ENCODE measurements around the gene COG7. TPM values are rescaled to one million over a fixed set of nuclear protein-coding genes. Genes with fewer than 3 reads are reported as not detected.

Gene COG7
- total RNA-seq, 1 donor from 2014 or later: 7.1 TPM

GRCh38 chr16:23416816-23417215, 36.2 kb downstream of the COG7 start:
- FAIRE-seq (no peak), DNase-seq (ENCODE audit: low read depth) (no peak)
- Histone ChIP-seq H3K4me3 (ENCODE audit: low read depth, low read length) (no peak overlapping the region), H3K27me3 (ENCODE audit: control insufficient read depth, insufficient read depth, low read length) (no peaks in the 10 kb centered on the region), H3K36me3 (ENCODE audit: control insufficient read depth, insufficient read depth, low read length) (peaks cover 3% of the 10 kb centered on the region)
- TF ChIP-seq CTCF (IDR thresholded peaks at IDR 0.05; ENCODE audit: insufficient read depth, low read length, severe bottlenecking): no peak

GRCh38 chr16:23414731-23415130, 38.3 kb downstream of the COG7 start:
- no peak for TF ChIP-seq CTCF (IDR thresholded peaks at IDR 0.05; ENCODE audit: insufficient read depth, low read length, severe bottlenecking)
- no peaks in the 10 kb centered on the region for H3K27me3 ChIP-seq (ENCODE audit: control insufficient read depth, insufficient read depth, low read length)
- no peak for FAIRE-seq
- H3K4me3 ChIP-seq (ENCODE audit: low read depth, low read length): no peak overlapping the region
- no peak for DNase-seq (ENCODE audit: low read depth)
- peaks cover 4% of the 10 kb centered on the region for H3K36me3 ChIP-seq (ENCODE audit: control insufficient read depth, insufficient read depth, low read length)

DNA sequence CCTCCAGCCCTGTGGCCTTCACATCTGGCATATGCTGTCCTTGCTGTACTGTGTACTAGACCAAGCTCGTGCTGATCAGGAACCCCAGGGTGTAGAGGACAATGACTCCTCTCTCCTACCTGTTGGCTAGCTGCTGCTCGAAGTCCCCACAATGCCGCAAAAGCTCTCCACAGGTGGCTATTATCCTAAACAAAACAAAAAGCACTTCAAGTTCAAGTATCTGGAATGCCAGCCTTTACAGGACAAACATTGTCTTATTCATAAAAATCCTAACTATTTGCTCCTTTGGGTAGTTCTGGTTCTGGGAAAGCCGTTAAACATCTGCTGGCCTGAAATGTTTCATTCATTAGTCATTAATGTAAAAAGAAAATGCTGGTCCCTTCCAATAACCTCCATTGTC, 42.8 kb downstream of the COG7 start:
- TF ChIP-seq CTCF (IDR thresholded peaks at IDR 0.05; ENCODE audit: insufficient read depth, low read length, severe bottlenecking): no peak
- H3K27me3 ChIP-seq (ENCODE audit: control insufficient read depth, insufficient read depth, low read length): no peaks in the 10 kb centered on the region
- H3K36me3 ChIP-seq (ENCODE audit: control insufficient read depth, insufficient read depth, low read length): peaks cover 8% of the 10 kb centered on the region
- no peak for DNase-seq (ENCODE audit: low read depth)
- FAIRE-seq: no peak
- no peak overlapping the region for H3K4me3 ChIP-seq (ENCODE audit: low read depth, low read length)

DNA sequence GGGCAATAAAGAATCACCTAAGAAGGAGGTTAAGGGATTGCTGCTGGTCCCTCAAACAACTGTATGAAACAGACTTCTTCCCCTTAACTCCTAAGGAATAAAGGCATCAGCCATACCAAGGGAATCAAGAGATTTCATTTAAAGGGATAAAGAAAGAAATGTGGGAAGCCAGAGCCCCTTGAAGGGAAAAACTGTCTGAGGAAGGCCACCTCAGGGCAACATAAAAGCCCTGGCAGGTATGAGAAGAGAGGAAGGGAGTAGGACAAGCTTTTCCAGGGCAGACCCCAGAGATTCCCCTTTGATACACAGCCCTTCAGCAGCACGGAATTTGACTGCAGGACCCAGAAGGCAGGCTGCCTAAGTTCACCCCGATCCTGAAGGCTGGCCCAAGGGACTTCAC, 43.5 kb downstream of the COG7 start:
- DNase-seq (ENCODE audit: low read depth) (no peak), FAIRE-seq (no peak)
- H3K4me3 ChIP-seq (ENCODE audit: low read depth, low read length): no peak overlapping the region
- no peak for TF ChIP-seq CTCF (IDR thresholded peaks at IDR 0.05; ENCODE audit: insufficient read depth, low read length, severe bottlenecking)
- H3K27me3 ChIP-seq (ENCODE audit: control insufficient read depth, insufficient read depth, low read length): no peaks in the 10 kb centered on the region
- H3K36me3 ChIP-seq (ENCODE audit: control insufficient read depth, insufficient read depth, low read length): peaks cover 9% of the 10 kb centered on the region

GRCh38 chr16:23408823-23409298, 44.1 kb downstream of the COG7 start:
- Histone ChIP-seq H3K4me3 (ENCODE audit: low read depth, low read length) (no peak overlapping the region), H3K27me3 (ENCODE audit: control insufficient read depth, insufficient read depth, low read length) (no peaks in the 10 kb centered on the region), H3K36me3 (ENCODE audit: control insufficient read depth, insufficient read depth, low read length) (peaks cover 12% of the 10 kb centered on the region)
- TF ChIP-seq CTCF (IDR thresholded peaks at IDR 0.05; ENCODE audit: insufficient read depth, low read length, severe bottlenecking): no peak
- DNase-seq (ENCODE audit: low read depth) (peak; percentile 52), FAIRE-seq (no peak)

- no peak for FAIRE-seq
- TF ChIP-seq CTCF (IDR thresholded peaks at IDR 0.05; ENCODE audit: insufficient read depth, low read length, severe bottlenecking): no peak
- Histone ChIP-seq H3K36me3 (ENCODE audit: control insufficient read depth, insufficient read depth, low read length) (peaks cover 16% of the 10 kb centered on the region), H3K4me3 (ENCODE audit: low read depth, low read length) (no peak overlapping the region), H3K27me3 (ENCODE audit: control insufficient read depth, insufficient read depth, low read length) (no peaks in the 10 kb centered on the region)
- DNase-seq (ENCODE audit: low read depth): no peak
Measured at GRCh38 chr16:23408242-23408822, 44.7 kb downstream of the COG7 start.

All from bronchial epithelial cell (primary cell).